ENCODE measurements around the gene HNRNPH2.
A peak's percentile ranks its signal among the peaks of the same experiment; 100 is the strongest.

The HNRNPH2 gene

GRCh38 chrX:101397779-101398178 lies 10.2 kb upstream of the HNRNPH2 start:
- DNase-seq, result no peak

GRCh38 chrX:101398694-101399093 lies 9.3 kb upstream of the HNRNPH2 start:
- DNase-seq, result no peak

GRCh38 chrX:101399825-101400224 lies 8.2 kb upstream of the HNRNPH2 start:
- DNase-seq, result no peak

- DNase-seq, result peak in 1 of 2 experiments; percentile 0
These were observed 765 bp upstream of the HNRNPH2 start for GRCh38 chrX:101407167-101407747.

- no peak for DNase-seq
These were observed 465 bp downstream of the HNRNPH2 start for GRCh38 chrX:101408532-101408841.

- DNase-seq, result no peak
These were observed 1.0 kb downstream of the HNRNPH2 start for GRCh38 chrX:101409043-101409442.

GRCh38 chrX:101410461-101410860 lies 2.4 kb downstream of the HNRNPH2 start:
- no peak for DNase-seq

- no peak for DNase-seq
These were observed 4.0 kb downstream of the HNRNPH2 start for GRCh38 chrX:101411984-101412383.

- DNase-seq, result peak in 1 of 2 experiments; percentile 29
These were observed 7.4 kb downstream of the HNRNPH2 start for GRCh38 chrX:101415180-101416145.

GRCh38 chrX:101416691-101417090 lies 8.7 kb downstream of the HNRNPH2 start:
- DNase-seq, result no peak

- DNase-seq, result no peak
These were observed 9.2 kb downstream of the HNRNPH2 start for GRCh38 chrX:101417190-101417589.

GRCh38 chrX:101417981-101418841 lies 10.2 kb downstream of the HNRNPH2 start:
- DNase-seq, result peak; percentile 7 to 26

- no peak for DNase-seq
These were observed 11.5 kb downstream of the HNRNPH2 start for GRCh38 chrX:101419489-101419888.

- DNase-seq, result no peak
These were observed 19.9 kb downstream of the HNRNPH2 start for GRCh38 chrX:101427954-101428353.

- DNase-seq, result no peak
These were observed 21.9 kb downstream of the HNRNPH2 start for GRCh38 chrX:101429934-101430333.

GRCh38 chrX:101430457-101431078 lies 22.5 kb downstream of the HNRNPH2 start:
- no peak for DNase-seq

- no peak for DNase-seq
These were observed 34.1 kb downstream of the HNRNPH2 start for GRCh38 chrX:101442085-101442484.

- DNase-seq, result no peak
These were observed 41.3 kb downstream of the HNRNPH2 start for GRCh38 chrX:101449279-101449678.

GRCh38 chrX:101450085-101450484 lies 42.1 kb downstream of the HNRNPH2 start:
- no peak for DNase-seq

- no peak for DNase-seq
These were observed 42.9 kb downstream of the HNRNPH2 start for GRCh38 chrX:101450961-101451360.

GRCh38 chrX:101452056-101452455 lies 44.0 kb downstream of the HNRNPH2 start:
- no peak for DNase-seq

- no peak for DNase-seq
These were observed 52.6 kb downstream of the HNRNPH2 start for GRCh38 chrX:101460669-101461068.

GRCh38 chrX:101462892-101463291 lies 54.9 kb downstream of the HNRNPH2 start:
- peak; percentile 27 to 42 for DNase-seq

Measured in SHP77 (cell line).